K562 (cell line): ENCODE results near the gene GPR27.

Experiments used
- FOXK2 ChIP-seq, 2 experiments: fragments of 450-650 bp; IDR thresholded peaks in 1 of 2; conservative IDR thresholded peaks in 1 of 2; 2 replicates each; pipeline ENCODE4 v1.6.1; 2016; ENCODE audit warnings: low read depth in 2 of 2, mild to moderate bottlenecking in 1 of 2
- POLR2H ChIP-seq: IDR thresholded peaks from 2 replicates; pipeline ENCODE4 v1.6.1; 2016; ENCODE audit warnings: missing genetic modification characterization, low read depth, mild to moderate bottlenecking, control low read depth, missing compliant biosample characterization, moderate library complexity
- ZFP30 ChIP-seq: fragments of 250-450 bp; sonication (Bioruptor Pico); IDR thresholded peaks from 2 replicates; pipeline ENCODE4 v1.8.0; 2022; ENCODE audit warnings: moderate library complexity, mild to moderate bottlenecking, inconsistent platforms, borderline replicate concordance

DNA sequence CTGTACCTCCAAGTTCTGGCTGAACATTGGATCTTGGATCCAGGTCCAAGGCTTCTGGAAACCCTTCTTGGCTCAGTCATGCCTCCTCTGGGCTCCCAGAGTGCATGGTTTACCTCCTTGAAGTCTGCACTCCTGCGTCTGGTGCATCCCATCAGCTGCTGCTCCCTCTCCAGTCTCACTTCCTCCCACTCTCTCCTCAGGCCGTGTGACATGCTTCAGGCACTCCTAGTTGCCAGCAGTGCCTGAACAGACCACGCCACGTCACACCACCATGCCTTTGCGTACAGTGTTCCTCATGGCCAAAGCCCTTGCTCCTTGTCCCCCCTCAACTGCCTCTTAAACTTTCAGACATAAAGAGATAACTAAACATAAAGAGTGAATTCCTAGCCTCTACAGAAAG lies 5.7 kb downstream of the GPR27 start:
- TF ChIP-seq FOXK2 (conservative IDR thresholded peaks at IDR 0.05 in 1 of 2, IDR thresholded peaks at IDR 0.05 in 1 of 2; ENCODE audit: low read depth in 2 of 2) (no peak), POLR2H (tag) (no peak), ZFP30 (CRISPR knock-in tag) (no peak)
